GM10847 (cell line): Measurements from ENCODE around the gene CUEDC2.

Experiments
- POLR2A ChIP-seq: IDR thresholded peaks from 2 replicates; pipeline ENCODE4 v1.6.1; 2011; ENCODE audit not compliant: insufficient read length; ENCODE audit errors: extremely low read depth

The CUEDC2 gene

GRCh38 chr10:102436312-102436711 is 3.9 kb upstream of the CUEDC2 start:
- no peak for TF ChIP-seq POLR2A

- peak; percentile 21 for TF ChIP-seq POLR2A
These were observed 3.3 kb upstream of the CUEDC2 start for GRCh38 chr10:102435529-102436233.

GRCh38 chr10:102435133-102435497 is 2.7 kb upstream of the CUEDC2 start:
- TF ChIP-seq POLR2A = no peak

GRCh38 chr10:102434394-102435132 is 2.2 kb upstream of the CUEDC2 start:
- TF ChIP-seq POLR2A = no peak

GRCh38 chr10:102433619-102434046 is 1.3 kb upstream of the CUEDC2 start:
- no peak for TF ChIP-seq POLR2A

GRCh38 chr10:102431452-102432124 is 786 bp downstream of the CUEDC2 start:
- no peak for TF ChIP-seq POLR2A

- no peak for TF ChIP-seq POLR2A
These were observed 2.9 kb downstream of the CUEDC2 start for GRCh38 chr10:102429468-102429867.

GRCh38 chr10:102426803-102427287 is 5.5 kb downstream of the CUEDC2 start:
- TF ChIP-seq POLR2A = no peak

- TF ChIP-seq POLR2A = no peak
These were observed 6.9 kb downstream of the CUEDC2 start for GRCh38 chr10:102425444-102425843.

GRCh38 chr10:102424916-102425315 is 7.5 kb downstream of the CUEDC2 start:
- TF ChIP-seq POLR2A = no peak

- TF ChIP-seq POLR2A = no peak
These were observed 8.2 kb downstream of the CUEDC2 start for GRCh38 chr10:102424145-102424544.

- TF ChIP-seq POLR2A = no peak
These were observed 8.9 kb downstream of the CUEDC2 start for GRCh38 chr10:102423372-102423968.

GRCh38 chr10:102422545-102423129 is 9.7 kb downstream of the CUEDC2 start:
- TF ChIP-seq POLR2A = peak; percentile 24

- TF ChIP-seq POLR2A = no peak
These were observed 10.4 kb downstream of the CUEDC2 start for GRCh38 chr10:102421757-102422512.

- no peak for TF ChIP-seq POLR2A
These were observed 10.9 kb downstream of the CUEDC2 start for GRCh38 chr10:102421507-102421756.
